COLO668 (cell line): Measurements from ENCODE around the gene TMEM178B.
"Not testable (repeated sequence)": the region's sequence is repeated elsewhere in the genome, so short reads cannot be mapped to it uniquely, and the experiment has no call there.

ENCODE experiments used
- DNase-seq: peaks from one replicate; lab custom pipeline; 2025; ENCODE audit not compliant: unreplicated experiment; lab: John Stamatoyannopoulos, UW

Gene TMEM178B

GRCh38 chr7:141177120-141177519, 103.3 kb downstream of the TMEM178B start:
- DNase-seq: not testable (repeated sequence)

- no peak for DNase-seq
These were observed 104.7 kb downstream of the TMEM178B start for GRCh38 chr7:141178486-141179135.

- no peak for DNase-seq
These were observed 107.9 kb downstream of the TMEM178B start for GRCh38 chr7:141181812-141182211.

GRCh38 chr7:141184532-141185190, 110.8 kb downstream of the TMEM178B start:
- no peak for DNase-seq

GRCh38 chr7:141185369-141185967, 111.6 kb downstream of the TMEM178B start:
- no peak for DNase-seq

- DNase-seq: no peak
These were observed 115.4 kb downstream of the TMEM178B start for GRCh38 chr7:141189231-141189630.

- DNase-seq: no peak
These were observed 116.6 kb downstream of the TMEM178B start for GRCh38 chr7:141190495-141190894.

- no peak for DNase-seq
These were observed 117.4 kb downstream of the TMEM178B start for GRCh38 chr7:141191277-141191676.

- DNase-seq: no peak
These were observed 119.2 kb downstream of the TMEM178B start for GRCh38 chr7:141193066-141193465.

- not testable (repeated sequence) for DNase-seq
These were observed 121.9 kb downstream of the TMEM178B start for GRCh38 chr7:141195722-141196121.

- DNase-seq: no peak
These were observed 124.5 kb downstream of the TMEM178B start for GRCh38 chr7:141198194-141198958.

- no peak for DNase-seq
These were observed 126.6 kb downstream of the TMEM178B start for GRCh38 chr7:141200191-141201108.

GRCh38 chr7:141201145-141201885, 127.5 kb downstream of the TMEM178B start:
- no peak for DNase-seq

GRCh38 chr7:141202535-141202934, 128.7 kb downstream of the TMEM178B start:
- no peak for DNase-seq

GRCh38 chr7:141203177-141203576, 129.3 kb downstream of the TMEM178B start:
- DNase-seq: no peak

- no peak for DNase-seq
These were observed 129.7 kb downstream of the TMEM178B start for GRCh38 chr7:141203586-141203985.

- DNase-seq: no peak
These were observed 133.8 kb downstream of the TMEM178B start for GRCh38 chr7:141207661-141208060.

- no peak for DNase-seq
These were observed 134.7 kb downstream of the TMEM178B start for GRCh38 chr7:141208539-141208938.

GRCh38 chr7:141209454-141209853, 135.6 kb downstream of the TMEM178B start:
- no peak for DNase-seq

- no peak for DNase-seq
These were observed 137.0 kb downstream of the TMEM178B start for GRCh38 chr7:141210862-141211261.
